Loucy (cell line): Measurements from ENCODE around the gene CST3.

Source experiments
- CTCF ChIP-seq: fragments of 200-600 bp; sonication (generic); conservative IDR thresholded peaks from 2 replicates; pipeline ENCODE4 v1.5.1; 2014; ENCODE audit warnings: mild to moderate bottlenecking, antibody characterized with exemption, low read length
- EZH2phosphoT487 ChIP-seq: fragments of 200-600 bp; IDR thresholded peaks from 2 replicates; pipeline ENCODE4 v1.6.1; 2018; ENCODE audit warnings: antibody characterized with exemption, mild to moderate bottlenecking, moderate library complexity, borderline replicate concordance

- TF ChIP-seq CTCF (no peak), EZH2phosphoT487 (no peak)
These were observed 32.6 kb upstream of the CST3 start for GRCh38 chr20:23670361-23670760.
